ENCODE measurements around the gene OPCML.

Gene OPCML

GRCh38 chr11:133047771-133048115 is 484.6 kb downstream of the OPCML start:
- Mint-ChIP-seq H3K9me3 (no peaks in the 10 kb centered on the region), H3K27me3 (no peaks in the 10 kb centered on the region)
- intact Hi-C loops (cut with micrococcal nuclease), result no loop called here

GRCh38 chr11:133047036-133047770 is 485.1 kb downstream of the OPCML start:
- H3K9me3 Mint-ChIP-seq, result no peaks in the 10 kb centered on the region

More at GRCh38 chr11:133047771-133048115, 484.6 kb downstream of the OPCML start:
- H3K36me3 Mint-ChIP-seq (ENCODE audit: low read depth), result no peaks in the 10 kb centered on the region
- no peak overlapping the region for H3K4me3 Mint-ChIP-seq
- H3K27ac Mint-ChIP-seq, result no peak overlapping the region
- no peaks in the 10 kb centered on the region for H3K4me1 Mint-ChIP-seq (ENCODE audit: low read depth)

GRCh38 chr11:133046252-133046651 is 486.0 kb downstream of the OPCML start:
- intact Hi-C loops (cut with micrococcal nuclease), result no loop called here
- no peaks in the 10 kb centered on the region for H3K36me3 Mint-ChIP-seq (ENCODE audit: low read depth)
- H3K4me3 Mint-ChIP-seq, result no peak overlapping the region
- H3K9me3 Mint-ChIP-seq, result no peaks in the 10 kb centered on the region
- H3K27ac Mint-ChIP-seq, result no peak overlapping the region
- no peaks in the 10 kb centered on the region for H3K4me1 Mint-ChIP-seq (ENCODE audit: low read depth)
- no peaks in the 10 kb centered on the region for H3K27me3 Mint-ChIP-seq

More at GRCh38 chr11:133047036-133047770, 485.1 kb downstream of the OPCML start:
- no peaks in the 10 kb centered on the region for H3K27me3 Mint-ChIP-seq
- H3K36me3 Mint-ChIP-seq (ENCODE audit: low read depth), result no peaks in the 10 kb centered on the region
- intact Hi-C loops (cut with micrococcal nuclease), result no loop called here
- H3K27ac Mint-ChIP-seq, result no peak overlapping the region
- H3K4me1 Mint-ChIP-seq (ENCODE audit: low read depth), result no peaks in the 10 kb centered on the region
- H3K4me3 Mint-ChIP-seq, result no peak overlapping the region

- intact Hi-C loops (cut with micrococcal nuclease), result no loop called here
- Mint-ChIP-seq H3K9me3 (no peaks in the 10 kb centered on the region), H3K36me3 (ENCODE audit: low read depth) (no peaks in the 10 kb centered on the region)
Observed at GRCh38 chr11:133041928-133042882, 490.1 kb downstream of the OPCML start.

GRCh38 chr11:133041181-133041580 is 491.1 kb downstream of the OPCML start:
- Mint-ChIP-seq H3K36me3 (ENCODE audit: low read depth) (no peaks in the 10 kb centered on the region), H3K27me3 (no peaks in the 10 kb centered on the region), H3K4me1 (ENCODE audit: low read depth) (no peaks in the 10 kb centered on the region), H3K27ac (no peak overlapping the region), H3K9me3 (no peaks in the 10 kb centered on the region), H3K4me3 (no peak overlapping the region)
- intact Hi-C loops (cut with micrococcal nuclease), result no loop called here

More at GRCh38 chr11:133041928-133042882, 490.1 kb downstream of the OPCML start:
- no peak overlapping the region for H3K4me3 Mint-ChIP-seq
- no peak overlapping the region for H3K27ac Mint-ChIP-seq
- H3K4me1 Mint-ChIP-seq (ENCODE audit: low read depth), result no peaks in the 10 kb centered on the region
- no peaks in the 10 kb centered on the region for H3K27me3 Mint-ChIP-seq

GRCh38 chr11:133040289-133040900 is 491.9 kb downstream of the OPCML start:
- Mint-ChIP-seq H3K4me3 (no peak overlapping the region), H3K27ac (no peak overlapping the region), H3K4me1 (ENCODE audit: low read depth) (no peaks in the 10 kb centered on the region), H3K9me3 (no peaks in the 10 kb centered on the region), H3K27me3 (no peaks in the 10 kb centered on the region), H3K36me3 (ENCODE audit: low read depth) (no peaks in the 10 kb centered on the region)
- intact Hi-C loops (cut with micrococcal nuclease), result no loop called here

- intact Hi-C loops (cut with micrococcal nuclease), result no loop called here
- Mint-ChIP-seq H3K36me3 (ENCODE audit: low read depth) (no peaks in the 10 kb centered on the region), H3K27ac (no peak overlapping the region), H3K27me3 (no peaks in the 10 kb centered on the region), H3K4me1 (ENCODE audit: low read depth) (no peaks in the 10 kb centered on the region), H3K9me3 (no peaks in the 10 kb centered on the region), H3K4me3 (no peak overlapping the region)
Observed at GRCh38 chr11:133038850-133039249, 493.5 kb downstream of the OPCML start.

GRCh38 chr11:133034929-133035328 is 497.4 kb downstream of the OPCML start:
- intact Hi-C loops (cut with micrococcal nuclease), result no loop called here
- no peak overlapping the region for H3K4me3 Mint-ChIP-seq
- H3K4me1 Mint-ChIP-seq (ENCODE audit: low read depth), result no peaks in the 10 kb centered on the region
- no peaks in the 10 kb centered on the region for H3K27me3 Mint-ChIP-seq
- no peak overlapping the region for H3K27ac Mint-ChIP-seq
- H3K9me3 Mint-ChIP-seq, result peaks cover 5% of the 10 kb centered on the region
- H3K36me3 Mint-ChIP-seq (ENCODE audit: low read depth), result no peaks in the 10 kb centered on the region

- no peak overlapping the region for H3K27ac Mint-ChIP-seq
- no peaks in the 10 kb centered on the region for H3K36me3 Mint-ChIP-seq (ENCODE audit: low read depth)
- intact Hi-C loops (cut with micrococcal nuclease), result no loop called here
- no peak overlapping the region for H3K4me3 Mint-ChIP-seq
- no peaks in the 10 kb centered on the region for H3K4me1 Mint-ChIP-seq (ENCODE audit: low read depth)
- no peaks in the 10 kb centered on the region for H3K27me3 Mint-ChIP-seq
- H3K9me3 Mint-ChIP-seq, result peaks cover 5% of the 10 kb centered on the region
Observed at GRCh38 chr11:133029107-133029506, 503.2 kb downstream of the OPCML start.

- intact Hi-C loops (cut with micrococcal nuclease), result no loop called here
- Mint-ChIP-seq H3K4me3 (no peak overlapping the region), H3K9me3 (peaks cover 5% of the 10 kb centered on the region)
Observed at GRCh38 chr11:133026952-133027351, 505.3 kb downstream of the OPCML start.

GRCh38 chr11:133024301-133024700 is 508.0 kb downstream of the OPCML start:
- H3K27ac Mint-ChIP-seq, result no peak overlapping the region
- no peaks in the 10 kb centered on the region for H3K4me1 Mint-ChIP-seq (ENCODE audit: low read depth)
- H3K27me3 Mint-ChIP-seq, result no peaks in the 10 kb centered on the region
- no peaks in the 10 kb centered on the region for H3K36me3 Mint-ChIP-seq (ENCODE audit: low read depth)
- no peaks in the 10 kb centered on the region for H3K9me3 Mint-ChIP-seq
- H3K4me3 Mint-ChIP-seq, result no peak overlapping the region
- intact Hi-C loops (cut with micrococcal nuclease), result no loop called here

More at GRCh38 chr11:133026952-133027351, 505.3 kb downstream of the OPCML start:
- Mint-ChIP-seq H3K27me3 (no peaks in the 10 kb centered on the region), H3K27ac (no peak overlapping the region), H3K4me1 (ENCODE audit: low read depth) (no peaks in the 10 kb centered on the region), H3K36me3 (ENCODE audit: low read depth) (no peaks in the 10 kb centered on the region)

GRCh38 chr11:133023232-133023631 is 509.1 kb downstream of the OPCML start:
- Mint-ChIP-seq H3K27ac (no peak overlapping the region), H3K4me3 (no peak overlapping the region), H3K27me3 (no peaks in the 10 kb centered on the region), H3K9me3 (no peaks in the 10 kb centered on the region), H3K36me3 (ENCODE audit: low read depth) (no peaks in the 10 kb centered on the region), H3K4me1 (ENCODE audit: low read depth) (no peaks in the 10 kb centered on the region)
- intact Hi-C loops (cut with micrococcal nuclease), result no loop called here

- intact Hi-C loops (cut with micrococcal nuclease), result no loop called here
- no peaks in the 10 kb centered on the region for H3K4me1 Mint-ChIP-seq (ENCODE audit: low read depth)
- H3K36me3 Mint-ChIP-seq (ENCODE audit: low read depth), result no peaks in the 10 kb centered on the region
- H3K9me3 Mint-ChIP-seq, result no peaks in the 10 kb centered on the region
- H3K4me3 Mint-ChIP-seq, result no peak overlapping the region
- H3K27ac Mint-ChIP-seq, result no peak overlapping the region
- no peaks in the 10 kb centered on the region for H3K27me3 Mint-ChIP-seq
Observed at GRCh38 chr11:133021553-133021952, 510.7 kb downstream of the OPCML start.

- intact Hi-C loops (cut with micrococcal nuclease), result no loop called here
- Mint-ChIP-seq H3K9me3 (no peaks in the 10 kb centered on the region), H3K27me3 (no peaks in the 10 kb centered on the region), H3K27ac (no peak overlapping the region), H3K4me1 (ENCODE audit: low read depth) (no peaks in the 10 kb centered on the region), H3K4me3 (no peak overlapping the region), H3K36me3 (ENCODE audit: low read depth) (no peaks in the 10 kb centered on the region)
Observed at GRCh38 chr11:133020372-133020714, 512.0 kb downstream of the OPCML start.

Data from dendritic cell treated with granulocyte-macrophage colony-stimulating factor and Interleukin-4, amounts not matched to agents 40 ng/mL and 50 ng/mL, for 4 days (primary cell).